ENCODE results near the gene ROR1. TPM values are rescaled to one million over a fixed set of nuclear protein-coding genes. Genes with fewer than 3 reads are reported as not detected.
"Not testable (repeated sequence)": the region's sequence is repeated elsewhere in the genome, so short reads cannot be mapped to it uniquely, and the experiment has no call there.

ROR1 gene
- polyA plus RNA-seq, 5 donors = 56.6 to 103 (median 89.0) TPM

GRCh38 chr1:64220241-64220640 is 446.4 kb downstream of the ROR1 start:
- no peak for DNase-seq

- DNase-seq = no peak
Observed at GRCh38 chr1:64223329-64224151, 449.7 kb downstream of the ROR1 start.

GRCh38 chr1:64224236-64224635 is 450.4 kb downstream of the ROR1 start:
- not testable (repeated sequence) for DNase-seq

DNA sequence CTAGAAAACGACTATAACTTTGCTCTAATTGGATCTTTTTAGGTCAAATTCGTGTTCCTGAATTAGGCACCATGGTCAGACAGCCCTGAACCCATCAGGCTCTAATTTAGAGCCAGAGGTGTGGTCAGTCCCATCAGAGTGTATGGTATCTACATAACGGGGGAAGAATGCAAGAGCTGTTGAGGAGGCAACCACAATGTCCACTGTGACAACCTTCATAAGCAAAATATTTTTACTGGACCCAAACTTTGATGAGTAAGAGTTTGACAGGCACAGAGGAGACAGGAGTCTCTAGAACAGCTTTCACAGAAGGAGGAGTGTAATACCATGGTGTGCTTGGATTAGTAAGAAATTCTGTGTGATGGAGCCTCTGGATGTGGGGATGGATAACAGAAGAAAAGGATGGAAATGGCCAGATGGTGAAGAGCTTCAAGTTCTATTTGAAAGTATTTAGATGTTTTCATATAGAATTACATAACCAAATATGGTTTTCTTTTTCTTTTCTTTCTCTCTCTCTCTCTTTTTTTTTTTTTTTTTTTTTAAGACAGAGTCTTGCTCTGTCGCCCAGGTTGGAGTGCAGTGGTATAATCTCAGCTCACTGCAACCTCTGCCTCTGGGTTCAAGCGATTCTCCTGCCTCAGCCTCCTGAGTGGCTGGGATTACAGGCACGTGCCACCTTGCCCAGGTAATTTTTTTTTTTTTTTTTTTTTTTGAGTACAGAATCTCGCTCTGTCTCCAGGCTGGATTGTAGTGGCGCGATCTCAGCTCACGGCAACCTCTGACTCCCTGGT is 454.5 kb downstream of the ROR1 start:
- no peak for DNase-seq

GRCh38 chr1:64229307-64229706 is 455.5 kb downstream of the ROR1 start:
- no peak for DNase-seq

Other genes starting within 250 kb of the ROR1 start
- 10 to 100 TPM; 36.0 to 43.8 (median 41.7) TPM for gene PGM1, start 180.6 kb upstream of the ROR1 start, polyA plus RNA-seq (ENCODE audit: insufficient read depth in 1 of 5, insufficient read length in 5 of 5, low replicate concordance in 1 of 5)

All from right lung (tissue), 5 donors.